Fibroblast of the aortic adventitia (primary cell): ENCODE data around the gene KRTCAP3. TPM values are rescaled to one million over a fixed set of nuclear protein-coding genes. Genes with fewer than 3 reads are reported as not detected.
"Not testable (repeated sequence)": the region's sequence is repeated elsewhere in the genome, so short reads cannot be mapped to it uniquely, and the experiment has no call there.

ENCODE experiments used
- DNase-seq: peaks from one replicate; pipeline ENCODE4 v3.0.0-alpha.2; 2010; ENCODE audit warnings: low read depth
- H3K4me3 ChIP-seq: 2 replicates; pipeline ENCODE4 v1.5.1; 2011; ENCODE audit warnings: low read depth, mild to moderate bottlenecking, control low read depth, low read length, moderate library complexity
- CTCF ChIP-seq: IDR thresholded peaks from 2 replicates; pipeline ENCODE4 v1.5.1; 2011; ENCODE audit warnings: mild to moderate bottlenecking, low read length, control low read depth, inconsistent platforms; ENCODE audit not compliant: insufficient read depth
- total RNA-seq: library from RNA; depleted of rRNA; stranded (reverse); fragments of >200 nt; gene quantifications from 2 replicates; pipeline ENCODE4 v1.2.3, GENCODE V29; 2012; ENCODE audit warnings: low replicate concordance

Gene KRTCAP3
- total RNA-seq, 1 donor, result not detected

DNA sequence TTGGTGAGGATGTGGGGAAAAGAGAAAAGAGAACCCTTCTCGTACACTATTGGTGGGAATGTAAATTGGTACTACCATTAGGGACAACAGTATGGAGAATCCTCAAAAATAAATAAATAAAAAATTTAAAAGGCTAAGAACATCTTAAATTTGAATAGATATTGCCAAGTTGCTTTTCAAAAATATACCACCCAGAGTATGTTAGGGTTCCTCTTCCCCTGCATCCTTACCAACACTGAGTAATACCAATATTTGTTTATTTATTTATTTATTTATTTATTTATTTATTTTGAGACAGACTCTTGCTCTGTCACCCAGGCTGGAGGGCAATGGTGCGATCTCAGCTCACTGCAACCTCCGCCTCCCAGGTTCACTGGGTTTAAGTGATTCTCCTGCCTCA, 19.2 kb upstream of the KRTCAP3 start:
- no peak for DNase-seq
- no peak for TF ChIP-seq CTCF
- no peak overlapping the region for H3K4me3 ChIP-seq

GRCh38 chr2:27425039-27425438, 17.1 kb upstream of the KRTCAP3 start:
- H3K4me3 ChIP-seq, DNase-seq: not testable (repeated sequence)

GRCh38 chr2:27427863-27428212, 14.3 kb upstream of the KRTCAP3 start:
- no peak for DNase-seq
- peak overlapping the region; percentile 83 for H3K4me3 ChIP-seq
- TF ChIP-seq CTCF, result no peak

GRCh38 chr2:27428213-27428977, 13.8 kb upstream of the KRTCAP3 start, which contains the start of gene NRBP1:
Gene NRBP1, plus strand, starts transcription at chr2:27428631. Its CDS starts 4,643 bp downstream, at chr2:27433274.
- peak; percentile 84 for DNase-seq
- H3K4me3 ChIP-seq, result peak within 1 kb of the TSS; percentile 83
- no peak for TF ChIP-seq CTCF

GRCh38 chr2:27428978-27429541, 13.1 kb upstream of the KRTCAP3 start:
- no peak for TF ChIP-seq CTCF
- peak overlapping the region; percentile 83 for H3K4me3 ChIP-seq
- DNase-seq, result peak; percentile 76

- no peak for TF ChIP-seq CTCF
- H3K4me3 ChIP-seq, result no peak overlapping the region
- DNase-seq, result peak; percentile 26
Measured at GRCh38 chr2:27431395-27431794, 10.8 kb upstream of the KRTCAP3 start.

DNA sequence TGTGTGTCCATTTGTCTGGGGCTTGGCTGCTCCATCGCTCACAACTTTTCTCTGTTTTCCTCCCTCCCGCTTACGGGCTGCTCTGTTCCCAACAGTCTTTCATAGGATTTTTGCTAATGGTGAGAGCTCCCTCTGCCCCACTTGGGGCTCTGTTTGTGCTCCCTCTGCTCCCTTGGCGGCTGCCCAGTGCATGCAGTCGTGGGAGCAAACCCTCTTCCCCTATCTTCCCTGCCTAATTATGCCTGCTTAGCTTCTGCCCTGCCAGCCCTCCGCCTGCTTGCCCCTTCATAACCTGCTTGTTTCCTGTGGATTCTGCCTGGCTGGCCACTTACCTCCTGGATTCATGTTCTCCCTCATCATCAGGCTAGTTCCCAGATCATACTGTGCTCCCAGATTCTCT, 6.6 kb upstream of the KRTCAP3 start:
- no peak for TF ChIP-seq CTCF
- H3K4me3 ChIP-seq, result no peak overlapping the region
- no peak for DNase-seq
